HG02885 (cell line): ENCODE data around the gene INAFM1.
"Not testable (repeated sequence)": the region's sequence is repeated elsewhere in the genome, so short reads cannot be mapped to it uniquely, and the experiment has no call there.

Source experiments
- ATAC-seq: cut with Tn5 transposase; IDR thresholded peaks from one replicate; pipeline ENCODE4 v1.9.1; 2021; ENCODE audit warnings: mild to moderate bottlenecking; ENCODE audit not compliant: unreplicated experiment, poor library complexity

Gene INAFM1

GRCh38 chr19:47240996-47241918, 33.4 kb upstream of the INAFM1 start:
- no peak for ATAC-seq

DNA sequence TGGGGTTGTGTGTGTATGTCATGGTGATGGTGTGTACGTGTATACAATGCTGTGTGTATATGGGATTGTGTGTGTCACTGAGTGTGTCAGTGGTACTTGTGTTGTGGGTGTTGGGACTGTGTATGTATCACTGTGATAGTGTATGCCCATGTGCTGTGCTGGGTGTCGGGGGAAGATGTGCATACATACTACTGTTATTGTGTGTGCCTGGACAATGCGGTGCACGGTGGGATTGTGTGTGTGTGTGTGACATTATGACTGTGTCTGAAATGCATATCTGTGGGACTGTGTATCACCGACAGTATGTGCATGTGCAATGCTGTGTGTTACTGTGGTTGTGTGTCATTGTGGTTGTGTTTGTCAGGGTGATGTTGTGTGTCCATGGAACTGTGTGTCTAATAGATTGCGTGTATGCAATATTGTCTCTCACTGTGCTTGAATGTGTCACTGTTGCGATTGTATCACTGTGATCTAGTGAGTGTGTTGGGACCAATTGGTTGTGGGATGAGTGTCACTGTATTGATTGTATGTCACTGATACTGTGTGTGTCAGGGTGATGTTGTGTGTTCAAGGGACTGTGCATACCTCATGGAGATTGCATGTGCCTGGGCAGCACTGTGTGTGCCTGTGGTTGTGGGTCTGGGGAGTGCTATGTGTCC, 32.6 kb upstream of the INAFM1 start:
- ATAC-seq: no peak

- no peak for ATAC-seq
These were observed 31.3 kb upstream of the INAFM1 start for GRCh38 chr19:47243364-47243775.

GRCh38 chr19:47243776-47244547, 30.7 kb upstream of the INAFM1 start:
- peak; percentile 64 for ATAC-seq

- no peak for ATAC-seq
These were observed 27.2 kb upstream of the INAFM1 start for GRCh38 chr19:47247308-47247990.

- not testable (repeated sequence) for ATAC-seq
These were observed 21.7 kb upstream of the INAFM1 start for GRCh38 chr19:47253016-47253415.

DNA sequence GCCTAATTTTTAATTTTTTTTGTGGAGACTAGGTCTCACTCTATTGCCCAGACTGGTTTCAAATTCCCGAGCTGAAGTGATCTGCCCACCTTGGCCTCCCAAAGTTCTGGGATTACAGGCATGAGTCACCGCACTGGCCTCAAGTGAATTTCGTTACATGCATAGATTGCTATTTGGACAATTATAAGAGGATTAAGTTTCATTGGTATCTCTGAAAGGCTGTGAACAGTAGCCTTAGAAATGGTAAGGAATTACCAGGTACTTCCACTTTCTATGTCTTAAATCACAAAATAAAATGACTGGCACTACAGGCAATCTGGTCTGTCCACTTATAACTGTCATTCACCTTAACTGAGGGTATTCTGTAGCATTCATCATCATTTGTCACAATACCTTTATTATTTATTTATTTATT, 21.2 kb upstream of the INAFM1 start:
- no peak for ATAC-seq

DNA sequence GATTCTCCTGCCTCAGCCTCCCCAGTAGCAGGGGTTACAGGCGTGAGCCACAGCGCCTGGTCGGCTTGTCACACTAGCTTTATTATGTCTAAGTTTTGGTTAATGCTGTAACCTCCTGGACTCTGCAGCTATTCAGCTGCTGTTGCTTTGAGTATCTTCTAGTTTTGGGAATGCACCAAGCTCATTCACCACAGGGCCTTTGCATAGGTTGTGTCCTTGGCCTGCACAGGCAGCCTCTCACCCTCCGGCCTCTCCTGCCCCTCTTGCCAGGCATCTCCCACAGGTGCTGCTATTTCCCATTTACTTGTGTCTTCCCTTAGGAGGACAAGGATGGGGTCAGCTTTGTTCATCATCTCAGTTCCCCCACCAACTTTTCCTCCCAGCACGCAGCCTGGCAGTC, 20.7 kb upstream of the INAFM1 start:
- ATAC-seq: no peak

GRCh38 chr19:47255879-47256692, 18.6 kb upstream of the INAFM1 start, which contains the start of gene CCDC9:
Gene CCDC9, plus strand, starts transcription at chr19:47256525. Its CDS starts 1,876 bp downstream, at chr19:47258401.
- peak; percentile 56 for ATAC-seq

- peak; percentile 78 for ATAC-seq
These were observed 17.8 kb upstream of the INAFM1 start for GRCh38 chr19:47256693-47257410.

DNA sequence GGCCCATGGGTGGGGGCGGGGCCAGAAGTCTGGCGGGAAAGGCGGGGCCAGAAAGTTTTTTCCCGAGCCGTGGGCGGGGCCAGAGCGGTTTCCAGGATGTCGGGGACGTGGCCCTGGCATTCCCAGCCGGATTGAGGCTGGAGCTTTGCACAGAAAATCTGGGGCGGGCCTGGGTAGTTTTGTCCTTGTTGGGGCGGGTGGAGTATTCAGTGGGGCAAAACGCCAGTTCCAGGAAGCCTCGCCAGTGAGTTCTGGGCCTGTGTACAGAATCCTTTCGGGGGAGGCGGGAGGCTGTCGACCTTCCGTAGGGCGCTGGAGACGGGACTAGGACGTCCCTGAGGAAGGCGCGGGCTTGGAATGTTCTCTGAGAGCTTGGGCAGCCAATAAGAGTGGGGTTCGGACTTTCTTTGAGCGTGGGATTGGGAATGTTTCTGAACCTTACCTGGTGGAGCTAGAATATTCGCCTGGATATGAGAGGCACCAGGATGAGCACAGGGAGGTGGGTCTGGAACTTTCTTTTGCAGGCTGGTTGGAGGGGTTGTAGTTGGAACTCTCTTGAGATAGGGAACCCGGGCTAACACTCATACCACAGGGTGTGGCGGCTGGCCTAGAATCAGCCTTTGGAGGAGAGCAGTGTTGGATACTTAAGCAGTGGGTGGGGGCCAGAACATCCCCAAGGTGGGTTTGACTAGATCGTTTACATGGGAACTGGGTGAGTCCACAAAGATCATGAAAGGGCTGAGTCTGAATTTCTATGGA, 17.1 kb upstream of the INAFM1 start:
- no peak for ATAC-seq

DNA sequence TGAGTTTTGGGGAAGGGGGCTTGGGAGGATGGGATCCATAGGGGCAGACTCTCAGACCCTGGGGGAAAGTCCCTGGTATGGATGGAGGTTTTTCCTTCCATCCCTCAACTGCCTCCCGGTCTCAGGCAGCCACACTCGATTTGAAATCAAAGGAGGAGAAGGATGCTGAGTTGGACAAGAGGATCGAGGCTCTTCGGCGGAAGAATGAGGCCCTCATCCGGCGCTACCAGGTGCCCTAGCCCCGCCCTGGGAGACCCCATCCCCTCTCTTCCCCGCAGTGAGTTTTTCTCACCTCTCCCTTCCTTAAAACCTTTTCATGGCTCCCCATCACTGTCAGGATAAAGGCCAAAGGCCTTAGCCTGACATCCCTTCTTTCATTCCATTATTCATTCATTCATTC, 16.3 kb upstream of the INAFM1 start:
- ATAC-seq: no peak

DNA sequence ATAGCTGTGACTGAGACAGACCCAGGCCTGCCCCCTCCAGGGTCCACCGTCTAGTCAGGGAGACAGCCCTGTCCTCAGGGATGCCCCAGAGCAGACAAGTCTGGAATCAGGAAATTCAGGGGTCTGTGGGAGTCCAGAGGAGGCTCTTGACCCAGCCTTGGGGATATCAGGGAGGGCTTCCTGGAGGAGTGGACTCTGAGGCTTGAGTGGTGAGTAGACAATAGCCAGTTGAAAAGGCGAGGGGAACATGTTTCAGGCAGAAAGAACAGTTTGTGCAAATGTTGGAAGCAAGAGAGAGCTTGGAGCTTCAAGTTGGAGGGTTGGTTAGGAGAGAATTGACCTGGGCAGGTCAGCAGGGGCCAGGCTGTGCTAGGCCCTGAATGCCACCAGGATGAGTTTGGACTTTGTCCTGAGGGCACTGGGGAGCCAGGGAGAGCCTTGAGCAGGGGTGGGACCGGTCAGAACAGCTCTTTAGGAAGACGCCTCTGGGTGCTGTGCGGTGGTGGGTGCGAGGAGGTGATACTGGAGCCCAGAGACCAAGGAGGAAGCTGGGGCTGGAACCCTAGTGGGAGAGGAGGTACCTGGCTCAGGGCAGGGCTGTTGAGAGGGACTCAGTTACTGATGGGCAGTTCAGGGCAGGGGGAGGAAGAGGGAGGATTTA, 15.7 kb upstream of the INAFM1 start:
- no peak for ATAC-seq

- no peak for ATAC-seq
These were observed 14.2 kb upstream of the INAFM1 start for GRCh38 chr19:47260476-47260875.

DNA sequence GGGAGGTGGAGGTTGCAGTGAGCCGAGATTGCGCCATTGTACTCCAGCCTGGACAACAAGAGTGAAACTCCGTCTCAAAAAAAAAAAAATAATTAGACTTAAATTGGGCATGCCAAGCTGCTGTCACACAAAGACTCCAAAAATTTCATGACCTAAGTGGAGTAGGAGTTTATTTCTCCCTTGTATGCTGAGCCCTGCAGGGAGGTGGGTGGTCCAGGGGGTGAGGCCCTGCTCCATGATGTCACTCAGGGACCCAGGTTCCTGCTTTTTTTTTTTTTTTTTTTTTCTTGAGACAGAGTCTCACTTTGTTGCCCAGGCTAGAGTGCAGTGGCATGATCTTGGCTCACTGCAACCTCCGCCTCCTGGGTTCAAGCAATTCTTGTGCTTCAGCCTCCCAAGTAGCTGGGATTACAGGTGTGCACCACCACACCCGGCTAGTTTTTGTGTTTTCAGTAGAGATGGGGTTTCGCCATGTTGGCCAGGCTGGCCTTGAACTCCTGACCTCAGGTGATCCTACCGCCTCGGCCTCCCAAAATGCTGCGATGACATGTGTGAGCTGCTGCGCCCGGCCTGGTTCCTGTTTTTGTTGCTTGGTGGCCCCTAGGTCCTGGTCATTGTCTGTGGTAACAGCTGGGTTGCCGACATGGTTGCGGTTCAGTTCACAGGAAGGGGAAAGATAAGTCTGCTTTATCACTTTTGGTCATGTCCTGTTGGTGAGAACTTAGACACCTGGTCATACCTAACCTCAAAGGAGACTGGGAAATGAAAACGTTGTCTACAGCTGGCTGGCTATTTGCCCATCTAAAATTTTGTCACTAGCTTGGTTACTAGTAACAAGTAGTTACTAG, 12.5 kb upstream of the INAFM1 start:
- peak; percentile 63 for ATAC-seq

DNA sequence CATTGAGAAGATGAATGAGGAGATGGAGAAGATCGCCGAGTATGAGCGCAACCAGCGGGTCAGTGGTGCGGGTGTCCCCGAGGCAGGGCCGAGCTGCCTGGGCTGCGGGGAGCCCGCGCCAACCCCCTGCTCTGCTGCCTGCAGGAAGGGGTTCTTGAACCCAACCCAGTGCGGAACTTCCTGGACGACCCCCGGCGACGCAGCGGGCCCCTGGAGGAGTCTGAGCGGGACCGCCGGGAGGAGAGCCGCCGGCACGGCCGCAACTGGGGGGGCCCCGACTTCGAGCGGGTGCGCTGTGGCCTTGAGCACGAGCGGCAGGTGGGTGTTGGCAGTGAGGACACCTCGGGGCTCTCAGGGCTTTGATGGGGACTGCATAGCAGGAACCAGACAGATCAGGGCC, 10.1 kb upstream of the INAFM1 start:
- ATAC-seq: no peak
